ENCODE results near the gene CHAF1B.

DNA sequence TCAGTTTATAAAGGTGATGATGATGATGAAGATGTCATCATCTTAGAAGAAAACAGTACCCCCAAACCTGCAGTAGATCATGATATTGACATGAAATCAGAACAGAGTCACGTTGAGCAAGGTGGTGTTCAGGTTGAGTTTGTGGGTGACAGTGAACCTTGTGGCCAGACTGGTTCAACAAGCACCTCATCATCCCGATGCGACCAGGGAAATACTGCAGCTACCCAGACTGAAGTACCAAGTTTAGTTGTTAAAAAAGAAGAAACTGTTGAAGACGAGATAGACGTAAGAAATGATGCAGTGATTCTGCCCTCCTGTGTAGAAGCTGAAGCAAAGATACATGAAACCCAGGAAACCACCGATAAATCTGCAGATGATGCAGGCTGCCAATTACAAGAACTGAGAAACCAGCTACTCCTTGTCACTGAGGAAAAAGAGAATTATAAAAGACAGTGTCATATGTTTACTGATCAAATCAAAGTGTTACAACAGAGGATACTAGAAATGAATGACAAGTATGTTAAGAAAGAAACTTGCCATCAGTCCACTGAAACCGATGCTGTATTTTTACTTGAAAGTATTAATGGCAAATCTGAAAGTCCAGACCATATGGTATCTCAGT lies 16.0 kb upstream of the CHAF1B start:
- TF ChIP-seq, protein P1, sequence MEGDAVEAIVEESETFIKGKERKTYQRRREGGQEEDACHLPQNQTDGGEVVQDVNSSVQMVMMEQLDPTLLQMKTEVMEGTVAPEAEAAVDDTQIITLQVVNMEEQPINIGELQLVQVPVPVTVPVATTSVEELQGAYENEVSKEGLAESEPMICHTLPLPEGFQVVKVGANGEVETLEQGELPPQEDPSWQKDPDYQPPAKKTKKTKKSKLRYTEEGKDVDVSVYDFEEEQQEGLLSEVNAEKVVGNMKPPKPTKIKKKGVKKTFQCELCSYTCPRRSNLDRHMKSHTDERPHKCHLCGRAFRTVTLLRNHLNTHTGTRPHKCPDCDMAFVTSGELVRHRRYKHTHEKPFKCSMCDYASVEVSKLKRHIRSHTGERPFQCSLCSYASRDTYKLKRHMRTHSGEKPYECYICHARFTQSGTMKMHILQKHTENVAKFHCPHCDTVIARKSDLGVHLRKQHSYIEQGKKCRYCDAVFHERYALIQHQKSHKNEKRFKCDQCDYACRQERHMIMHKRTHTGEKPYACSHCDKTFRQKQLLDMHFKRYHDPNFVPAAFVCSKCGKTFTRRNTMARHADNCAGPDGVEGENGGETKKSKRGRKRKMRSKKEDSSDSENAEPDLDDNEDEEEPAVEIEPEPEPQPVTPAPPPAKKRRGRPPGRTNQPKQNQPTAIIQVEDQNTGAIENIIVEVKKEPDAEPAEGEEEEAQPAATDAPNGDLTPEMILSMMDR (IDR thresholded peaks at IDR 0.05; ENCODE audit: control extremely low read depth in 1 of 3, insufficient read depth in 1 of 3, low read depth in 1 of 3, low read length in 3 of 3) = no peak
- TF ChIP-seq FOSL1 (IDR thresholded peaks at IDR 0.05; ENCODE audit: insufficient read depth, low read depth, low read length) (no peak), EP300 (IDR thresholded peaks at IDR 0.05; ENCODE audit: borderline replicate concordance in 1 of 2, low read depth in 2 of 2, low read length in 2 of 2) (no peak), POLR2A (IDR thresholded peaks at IDR 0.05; ENCODE audit: control extremely low read depth in 1 of 2, low read depth in 2 of 2, low read length in 2 of 2) (no peak), PHF8 (conservative IDR thresholded peaks at IDR 0.05; ENCODE audit: low read depth, low read length) (no peak), BACH1 (IDR thresholded peaks at IDR 0.05; ENCODE audit: low read length) (no peak), CEBPB (IDR thresholded peaks at IDR 0.05; ENCODE audit: low read depth, low read length) (no peak), SIN3A (conservative IDR thresholded peaks at IDR 0.05 in 1 of 2, IDR thresholded peaks at IDR 0.05 in 1 of 2; ENCODE audit: low read depth in 1 of 2, low read length in 2 of 2) (no peak)
- TF ChIP-seq, protein P2, sequence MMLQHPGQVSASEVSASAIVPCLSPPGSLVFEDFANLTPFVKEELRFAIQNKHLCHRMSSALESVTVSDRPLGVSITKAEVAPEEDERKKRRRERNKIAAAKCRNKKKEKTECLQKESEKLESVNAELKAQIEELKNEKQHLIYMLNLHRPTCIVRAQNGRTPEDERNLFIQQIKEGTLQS (IDR thresholded peaks at IDR 0.05; ENCODE audit: insufficient read depth, low read depth, low read length) = no peak

Data from H1 (cell line).